ENCODE measurements around the gene IGFBPL1.

The IGFBPL1 gene

GRCh38 chr9:38386319-38386895 is 37.8 kb downstream of the IGFBPL1 start:
- H3K9ac ChIP-seq (ENCODE audit: low read length), result no peak overlapping the region
- 89% methylated on average over 4 of the region's 4 CpGs for WGBS
- no peak overlapping the region for H3K18ac ChIP-seq (ENCODE audit: low read depth in 1 of 2, low read length in 2 of 2)
- H3K4me3 ChIP-seq (ENCODE audit: insufficient read depth in 1 of 2, low read depth in 1 of 2, low read length in 2 of 2), result no peak overlapping the region
- no peak overlapping the region for H3K4me2 ChIP-seq (ENCODE audit: low read length, poor library complexity, severe bottlenecking)
- H2AK5ac ChIP-seq (ENCODE audit: low read length, severe bottlenecking), result peak overlapping the region; percentile 36
- H4K8ac ChIP-seq (ENCODE audit: low read length), result no peak overlapping the region
- H3K79me1 ChIP-seq (replicated peaks; ENCODE audit: low read length, poor library complexity, severe bottlenecking), result no peaks in the 10 kb centered on the region
- H2BK12ac ChIP-seq (ENCODE audit: low read length in 2 of 2), result no peak overlapping the region
- H4K91ac ChIP-seq (ENCODE audit: low read length), result no peak overlapping the region
- H3K9me3 ChIP-seq (ENCODE audit: control insufficient read depth, low read length), result no peaks in the 10 kb centered on the region
- no peak overlapping the region for H3K14ac ChIP-seq (ENCODE audit: low read length in 2 of 2)
- no peak overlapping the region for H2BK120ac ChIP-seq (ENCODE audit: low read depth, low read length)
- H3K4me1 ChIP-seq (ENCODE audit: control insufficient read depth, insufficient read depth, low read depth, low read length), result peaks cover 28% of the 10 kb centered on the region
- H2AFZ ChIP-seq (ENCODE audit: low read depth, low read length), result no peak overlapping the region
- DNase-seq, result no peak
- no peak overlapping the region for H3K27ac ChIP-seq (ENCODE audit: low read length, poor library complexity, severe bottlenecking)
- no peaks in the 10 kb centered on the region for H3K36me3 ChIP-seq (ENCODE audit: control insufficient read depth in 1 of 2, insufficient read depth in 2 of 2, low read depth in 1 of 2, low read length in 2 of 2)
- no peak overlapping the region for H3K4ac ChIP-seq (ENCODE audit: low read depth in 1 of 2, low read length in 2 of 2)
- H3K27me3 ChIP-seq (ENCODE audit: control insufficient read depth in 1 of 2, insufficient read depth in 1 of 2, low read length in 2 of 2), result no peaks in the 10 kb centered on the region
- H2BK15ac ChIP-seq (ENCODE audit: low read depth, poor library complexity, severe bottlenecking), result no peak overlapping the region
- H2BK5ac ChIP-seq (ENCODE audit: low read depth, low read length, poor library complexity, severe bottlenecking), result no peak overlapping the region
- no peak overlapping the region for H3K23ac ChIP-seq (ENCODE audit: low read length in 2 of 2)

- Histone ChIP-seq H2BK12ac (ENCODE audit: low read length in 2 of 2) (no peak overlapping the region), H3K36me3 (ENCODE audit: control insufficient read depth in 1 of 2, insufficient read depth in 2 of 2, low read depth in 1 of 2, low read length in 2 of 2) (no peaks in the 10 kb centered on the region), H3K27me3 (ENCODE audit: control insufficient read depth in 1 of 2, insufficient read depth in 1 of 2, low read length in 2 of 2) (no peaks in the 10 kb centered on the region), H2BK15ac (ENCODE audit: low read depth, poor library complexity, severe bottlenecking) (no peak overlapping the region), H4K8ac (ENCODE audit: low read length) (no peak overlapping the region), H3K4me3 (ENCODE audit: insufficient read depth in 1 of 2, low read depth in 1 of 2, low read length in 2 of 2) (no peak overlapping the region), H2BK5ac (ENCODE audit: low read depth, low read length, poor library complexity, severe bottlenecking) (no peak overlapping the region), H3K4ac (ENCODE audit: low read depth in 1 of 2, low read length in 2 of 2) (no peak overlapping the region), H3K9ac (ENCODE audit: low read length) (no peak overlapping the region), H2AK5ac (ENCODE audit: low read length, severe bottlenecking) (peak overlapping the region; percentile 85), H3K27ac (ENCODE audit: low read length, poor library complexity, severe bottlenecking) (no peak overlapping the region), H3K14ac (ENCODE audit: low read length in 2 of 2) (no peak overlapping the region), H3K23ac (ENCODE audit: low read length in 2 of 2) (no peak overlapping the region), H3K79me1 (replicated peaks; ENCODE audit: low read length, poor library complexity, severe bottlenecking) (no peaks in the 10 kb centered on the region), H4K91ac (ENCODE audit: low read length) (no peak overlapping the region), H3K4me1 (ENCODE audit: control insufficient read depth, insufficient read depth, low read depth, low read length) (peaks cover 26% of the 10 kb centered on the region), H2BK120ac (ENCODE audit: low read depth, low read length) (no peak overlapping the region), H2AFZ (ENCODE audit: low read depth, low read length) (no peak overlapping the region), H3K4me2 (ENCODE audit: low read length, poor library complexity, severe bottlenecking) (no peak overlapping the region), H3K9me3 (ENCODE audit: control insufficient read depth, low read length) (no peaks in the 10 kb centered on the region), H3K18ac (ENCODE audit: low read depth in 1 of 2, low read length in 2 of 2) (no peak overlapping the region)
- DNase-seq, result no peak
- WGBS, result 80% methylated on average over 3 of the region's 3 CpGs
Observed at GRCh38 chr9:38385896-38386295, 38.4 kb downstream of the IGFBPL1 start.

GRCh38 chr9:38384990-38385848 is 39.0 kb downstream of the IGFBPL1 start:
- H3K27ac ChIP-seq (ENCODE audit: low read length, poor library complexity, severe bottlenecking), result no peak overlapping the region
- no peak overlapping the region for H2AFZ ChIP-seq (ENCODE audit: low read depth, low read length)
- 70% methylated on average over 3 of the region's 3 CpGs for WGBS
- no peak overlapping the region for H3K4me3 ChIP-seq (ENCODE audit: insufficient read depth in 1 of 2, low read depth in 1 of 2, low read length in 2 of 2)
- H3K14ac ChIP-seq (ENCODE audit: low read length in 2 of 2), result no peak overlapping the region
- H3K79me1 ChIP-seq (replicated peaks; ENCODE audit: low read length, poor library complexity, severe bottlenecking), result no peaks in the 10 kb centered on the region
- H2AK5ac ChIP-seq (ENCODE audit: low read length, severe bottlenecking), result peak overlapping the region; percentile 85
- no peak overlapping the region for H2BK15ac ChIP-seq (ENCODE audit: low read depth, poor library complexity, severe bottlenecking)
- no peaks in the 10 kb centered on the region for H3K36me3 ChIP-seq (ENCODE audit: control insufficient read depth in 1 of 2, insufficient read depth in 2 of 2, low read depth in 1 of 2, low read length in 2 of 2)
- H4K8ac ChIP-seq (ENCODE audit: low read length), result no peak overlapping the region
- H3K4me1 ChIP-seq (ENCODE audit: control insufficient read depth, insufficient read depth, low read depth, low read length), result peaks cover 23% of the 10 kb centered on the region
- no peak overlapping the region for H3K23ac ChIP-seq (ENCODE audit: low read length in 2 of 2)
- no peak overlapping the region for H2BK120ac ChIP-seq (ENCODE audit: low read depth, low read length)
- no peak overlapping the region for H2BK5ac ChIP-seq (ENCODE audit: low read depth, low read length, poor library complexity, severe bottlenecking)
- H4K91ac ChIP-seq (ENCODE audit: low read length), result no peak overlapping the region
- no peak overlapping the region for H3K4ac ChIP-seq (ENCODE audit: low read depth in 1 of 2, low read length in 2 of 2)
- H3K9ac ChIP-seq (ENCODE audit: low read length), result no peak overlapping the region
- no peaks in the 10 kb centered on the region for H3K27me3 ChIP-seq (ENCODE audit: control insufficient read depth in 1 of 2, insufficient read depth in 1 of 2, low read length in 2 of 2)
- H3K4me2 ChIP-seq (ENCODE audit: low read length, poor library complexity, severe bottlenecking), result no peak overlapping the region
- no peak overlapping the region for H2BK12ac ChIP-seq (ENCODE audit: low read length in 2 of 2)
- no peak for DNase-seq
- H3K9me3 ChIP-seq (ENCODE audit: control insufficient read depth, low read length), result no peaks in the 10 kb centered on the region
- no peak overlapping the region for H3K18ac ChIP-seq (ENCODE audit: low read depth in 1 of 2, low read length in 2 of 2)

- no peak overlapping the region for H3K23ac ChIP-seq (ENCODE audit: low read length in 2 of 2)
- no peak overlapping the region for H4K8ac ChIP-seq (ENCODE audit: low read length)
- H2BK12ac ChIP-seq (ENCODE audit: low read length in 2 of 2), result no peak overlapping the region
- H3K36me3 ChIP-seq (ENCODE audit: control insufficient read depth in 1 of 2, insufficient read depth in 2 of 2, low read depth in 1 of 2, low read length in 2 of 2), result no peaks in the 10 kb centered on the region
- no peak overlapping the region for H3K4ac ChIP-seq (ENCODE audit: low read depth in 1 of 2, low read length in 2 of 2)
- no peaks in the 10 kb centered on the region for H3K27me3 ChIP-seq (ENCODE audit: control insufficient read depth in 1 of 2, insufficient read depth in 1 of 2, low read length in 2 of 2)
- no peaks in the 10 kb centered on the region for H3K9me3 ChIP-seq (ENCODE audit: control insufficient read depth, low read length)
- peak overlapping the region; percentile 95 for H3K27ac ChIP-seq (ENCODE audit: low read length, poor library complexity, severe bottlenecking)
- H3K79me1 ChIP-seq (replicated peaks; ENCODE audit: low read length, poor library complexity, severe bottlenecking), result no peaks in the 10 kb centered on the region
- no peak overlapping the region for H3K4me3 ChIP-seq (ENCODE audit: insufficient read depth in 1 of 2, low read depth in 1 of 2, low read length in 2 of 2)
- no peak overlapping the region for H2BK120ac ChIP-seq (ENCODE audit: low read depth, low read length)
- no peak overlapping the region for H3K18ac ChIP-seq (ENCODE audit: low read depth in 1 of 2, low read length in 2 of 2)
- H3K4me1 ChIP-seq (ENCODE audit: control insufficient read depth, insufficient read depth, low read depth, low read length), result peaks cover 22% of the 10 kb centered on the region
- no peak overlapping the region for H3K4me2 ChIP-seq (ENCODE audit: low read length, poor library complexity, severe bottlenecking)
- H4K91ac ChIP-seq (ENCODE audit: low read length), result no peak overlapping the region
- 90% methylated on average over 8 of the region's 8 CpGs for WGBS
- DNase-seq, result no peak
- H2BK15ac ChIP-seq (ENCODE audit: low read depth, poor library complexity, severe bottlenecking), result no peak overlapping the region
- peak overlapping the region; percentile 100 for H2AK5ac ChIP-seq (ENCODE audit: low read length, severe bottlenecking)
- H3K14ac ChIP-seq (ENCODE audit: low read length in 2 of 2), result no peak overlapping the region
- peak overlapping the region; percentile 90 for H2BK5ac ChIP-seq (ENCODE audit: low read depth, low read length, poor library complexity, severe bottlenecking)
- H2AFZ ChIP-seq (ENCODE audit: low read depth, low read length), result no peak overlapping the region
- H3K9ac ChIP-seq (ENCODE audit: low read length), result no peak overlapping the region
Observed at GRCh38 chr9:38382141-38382540, 42.1 kb downstream of the IGFBPL1 start.

All from mesenchymal stem cell (in vitro differentiated cells and primary cell).